IPS-18c (cell line): ENCODE measurements around the gene IL10RB.

ENCODE experiments used
- H3K4me3 ChIP-seq: 2 replicates; pipeline ENCODE4 v1.7.0; 2013; ENCODE audit warnings: low read depth, mild to moderate bottlenecking, low read length, moderate library complexity; ENCODE audit not compliant: insufficient read depth
- H3K9me3 ChIP-seq: one replicate; pipeline ENCODE4 v1.6.1; 2013; ENCODE audit warnings: mild to moderate bottlenecking, low read length, moderate library complexity; ENCODE audit not compliant: control insufficient read depth, insufficient read depth

The IL10RB gene

DNA sequence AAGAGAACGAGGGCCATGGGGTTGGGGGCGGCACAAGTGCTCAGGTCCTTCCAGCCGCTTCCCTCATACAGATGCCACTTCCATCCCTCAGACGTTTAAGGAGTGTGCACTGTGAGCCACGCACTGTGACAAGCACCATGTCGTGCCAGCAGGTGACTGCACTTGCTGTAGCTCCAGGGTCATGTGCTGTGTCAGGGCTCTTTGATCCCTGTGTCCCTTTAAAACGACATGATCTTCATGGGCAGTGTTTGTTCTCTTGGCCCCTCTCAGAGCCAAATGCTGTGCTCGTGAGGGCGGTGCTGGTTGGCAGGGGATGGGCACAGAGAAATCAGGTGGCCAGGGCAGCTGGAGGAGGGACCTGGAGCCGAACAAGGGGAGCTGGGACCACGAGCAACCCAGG lies 19.9 kb downstream of the IL10RB start:
- Histone ChIP-seq H3K9me3 (no peaks in the 10 kb centered on the region), H3K4me3 (no peak overlapping the region)

DNA sequence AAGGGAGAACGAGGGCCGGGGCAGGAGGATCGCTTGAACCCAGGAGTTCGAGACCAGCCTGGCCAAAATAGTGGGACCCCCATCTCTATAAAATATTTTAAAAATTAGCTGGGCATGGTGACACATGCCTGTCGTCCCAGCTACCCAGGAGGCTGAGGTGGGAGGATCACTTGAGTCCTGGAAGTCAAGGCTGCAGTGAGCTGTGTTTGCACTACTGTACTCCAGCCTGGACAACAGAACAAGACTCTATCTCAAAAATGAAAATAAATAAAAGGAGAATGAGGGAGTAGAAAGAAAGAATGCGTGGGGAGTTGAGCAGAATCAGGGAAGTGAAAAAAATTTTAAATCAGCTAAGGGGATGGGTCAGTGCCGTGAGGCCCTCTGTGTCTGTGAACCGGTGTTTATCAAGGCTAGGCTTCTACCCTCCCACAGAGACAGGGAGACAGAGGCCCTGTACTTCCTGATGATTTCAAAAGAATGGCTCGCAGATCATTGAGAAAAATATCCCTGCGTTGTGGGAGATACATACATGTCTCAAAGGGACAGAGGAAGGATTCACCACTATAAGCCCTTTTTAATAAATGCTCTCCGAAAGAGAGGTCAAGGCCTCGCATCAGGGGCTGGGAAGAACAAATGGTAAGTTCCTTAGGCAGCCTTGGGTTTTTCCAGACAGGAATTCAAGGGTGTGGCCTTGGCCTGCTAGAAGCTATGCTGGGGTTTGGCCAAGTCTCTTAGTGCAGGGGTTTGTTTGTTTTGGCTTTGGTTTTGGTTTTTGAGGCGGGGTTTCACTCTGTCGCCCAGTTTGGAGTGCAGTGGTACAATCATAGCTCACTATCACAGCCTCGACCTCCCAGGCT lies 20.7 kb downstream of the IL10RB start:
- no peak overlapping the region for H3K4me3 ChIP-seq
- no peaks in the 10 kb centered on the region for H3K9me3 ChIP-seq

DNA sequence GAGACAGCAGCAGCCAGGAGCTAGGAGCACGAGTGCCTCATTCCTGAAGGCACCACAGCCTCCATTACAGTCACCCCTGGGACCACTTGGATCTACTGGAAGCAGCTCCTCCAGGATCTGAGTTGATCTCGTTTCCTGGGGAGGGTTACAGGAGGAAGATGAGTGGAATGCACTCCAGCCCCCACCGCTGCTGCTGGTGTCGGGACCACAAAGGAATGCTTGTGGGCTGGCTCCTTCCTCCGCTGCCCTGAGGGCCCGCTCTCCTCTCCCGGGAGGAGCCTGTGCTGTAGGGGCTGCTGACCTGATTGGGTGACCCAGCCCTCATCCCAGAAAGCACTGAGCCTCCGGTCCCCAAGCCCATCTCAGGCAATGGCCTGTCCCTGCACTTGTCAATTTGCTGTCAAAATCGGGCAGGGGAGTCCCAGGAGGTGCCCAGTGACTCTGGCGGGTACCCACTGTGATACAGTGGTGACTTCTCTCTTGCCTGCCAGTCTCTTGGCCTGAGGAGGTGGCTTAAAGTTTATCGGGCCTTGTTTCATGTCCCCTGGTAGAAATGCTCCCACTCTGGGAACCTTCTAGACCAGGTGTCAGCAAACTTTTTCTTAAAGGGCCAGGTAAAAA lies 23.1 kb downstream of the IL10RB start:
- H3K9me3 ChIP-seq: no peaks in the 10 kb centered on the region
- H3K4me3 ChIP-seq: no peak overlapping the region

DNA sequence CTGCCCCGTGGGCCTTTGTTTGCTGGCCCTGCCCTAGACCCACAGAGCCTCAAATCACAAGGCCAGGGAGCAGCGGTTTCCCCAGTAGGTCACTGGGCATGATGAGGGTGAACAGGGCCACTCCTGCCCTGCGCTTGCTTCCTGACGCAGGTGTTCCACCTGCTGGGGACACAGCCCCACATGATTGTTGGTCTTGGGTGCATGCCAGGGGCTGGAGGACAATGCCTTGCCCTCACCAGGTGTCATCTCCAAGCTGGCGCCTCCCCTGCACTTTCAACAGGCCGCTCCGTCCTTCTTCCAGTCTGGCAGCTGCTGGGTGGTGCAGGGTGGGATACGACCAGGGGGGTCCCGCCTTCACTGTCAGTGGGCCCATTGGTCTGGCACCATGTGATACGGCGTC lies 24.3 kb downstream of the IL10RB start:
- Histone ChIP-seq H3K9me3 (peaks cover 2% of the 10 kb centered on the region), H3K4me3 (no peak overlapping the region)

DNA sequence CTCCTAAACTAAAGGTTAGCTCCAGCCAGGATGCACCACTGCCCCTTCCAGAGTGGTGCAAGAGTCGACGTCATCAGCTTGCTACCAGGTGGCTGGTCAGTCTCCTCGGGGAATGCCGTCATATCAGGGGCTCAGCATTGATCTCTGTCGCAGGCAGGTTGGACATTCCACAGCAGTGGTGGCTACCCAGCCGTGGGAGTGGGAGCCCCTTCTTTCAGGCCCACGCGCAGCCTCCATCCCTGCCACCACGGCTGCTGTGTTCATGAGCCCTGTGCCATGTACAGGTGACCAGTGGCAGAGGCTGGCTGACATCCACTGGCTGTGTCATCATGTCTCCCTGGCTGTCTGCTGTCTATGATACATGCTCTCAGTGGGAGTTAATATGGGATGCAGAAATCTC lies 25.5 kb downstream of the IL10RB start:
- Histone ChIP-seq H3K9me3 (peaks cover 2% of the 10 kb centered on the region), H3K4me3 (no peak overlapping the region)

DNA sequence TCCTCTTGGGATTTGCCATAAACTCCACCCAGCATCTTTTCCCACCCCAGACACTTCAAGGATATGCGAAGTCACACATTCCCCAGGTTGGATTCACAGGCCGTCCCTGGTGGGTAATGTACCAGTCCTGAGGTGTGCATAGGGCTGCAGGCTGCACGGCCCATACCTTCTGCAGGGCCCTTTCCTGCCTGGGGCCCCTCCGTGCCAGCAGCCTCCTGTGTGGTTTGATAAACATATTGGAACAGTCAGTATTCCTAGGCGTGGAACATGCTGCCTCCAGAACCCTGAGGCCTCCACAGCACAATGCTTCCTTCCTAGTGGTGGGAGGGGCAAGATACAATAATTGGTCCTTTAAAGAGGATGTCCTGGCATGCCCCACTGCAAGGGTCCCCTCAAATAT lies 26.6 kb downstream of the IL10RB start:
- no peak overlapping the region for H3K4me3 ChIP-seq
- H3K9me3 ChIP-seq: peaks cover 2% of the 10 kb centered on the region

DNA sequence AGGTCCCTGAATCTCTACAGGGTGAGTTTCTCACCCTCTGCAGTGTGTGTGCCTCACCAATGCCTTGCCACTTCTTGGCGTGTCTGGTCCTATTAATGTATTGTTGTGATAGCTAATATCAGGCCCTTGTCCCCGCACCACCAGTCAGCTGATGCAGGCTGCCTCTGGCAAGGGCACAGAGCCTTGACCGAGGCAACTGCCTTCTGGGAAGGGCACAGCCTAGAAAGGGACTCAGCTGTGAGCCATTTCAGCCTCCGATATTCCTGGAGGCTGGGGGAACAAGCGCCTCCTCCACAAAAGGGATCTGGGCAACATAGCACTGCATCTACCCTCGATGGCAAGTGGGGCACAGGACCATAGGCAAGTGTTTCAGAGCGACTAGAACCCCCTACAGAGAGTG lies 27.0 kb downstream of the IL10RB start:
- peaks cover 2% of the 10 kb centered on the region for H3K9me3 ChIP-seq
- no peak overlapping the region for H3K4me3 ChIP-seq

DNA sequence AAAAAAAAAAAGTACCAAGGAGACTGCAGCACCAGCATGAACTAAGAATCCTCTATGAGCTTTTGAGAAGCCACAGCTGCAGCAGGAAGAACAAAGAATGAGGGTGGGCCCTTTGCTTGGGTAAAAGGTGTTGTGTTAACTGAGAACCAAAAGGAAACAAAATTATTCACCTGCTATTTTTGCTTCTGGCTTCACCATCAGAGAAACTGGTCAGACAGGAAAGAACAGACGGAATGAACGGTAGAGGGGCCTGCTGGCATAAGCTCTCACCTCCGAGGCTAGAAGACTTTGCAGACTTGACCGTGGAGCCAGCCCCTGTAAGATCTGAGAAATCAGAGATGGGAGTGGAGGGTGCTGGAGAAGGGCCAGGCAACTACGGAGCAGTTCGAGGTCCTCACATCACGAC lies 27.6 kb downstream of the IL10RB start:
- Histone ChIP-seq H3K9me3 (peaks cover 2% of the 10 kb centered on the region), H3K4me3 (no peak overlapping the region)

DNA sequence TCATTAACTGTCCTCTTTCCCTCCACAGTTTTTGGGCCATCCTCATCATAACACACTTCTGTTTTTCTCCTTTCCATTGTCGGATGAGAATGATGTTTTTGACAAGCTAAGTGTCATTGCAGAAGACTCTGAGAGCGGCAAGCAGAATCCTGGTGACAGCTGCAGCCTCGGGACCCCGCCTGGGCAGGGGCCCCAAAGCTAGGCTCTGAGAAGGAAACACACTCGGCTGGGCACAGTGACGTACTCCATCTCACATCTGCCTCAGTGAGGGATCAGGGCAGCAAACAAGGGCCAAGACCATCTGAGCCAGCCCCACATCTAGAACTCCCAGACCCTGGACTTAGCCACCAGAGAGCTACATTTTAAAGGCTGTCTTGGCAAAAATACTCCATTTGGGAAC lies 30.0 kb downstream of the IL10RB start:
- Histone ChIP-seq H3K9me3 (peaks cover 2% of the 10 kb centered on the region), H3K4me3 (no peak overlapping the region)

DNA sequence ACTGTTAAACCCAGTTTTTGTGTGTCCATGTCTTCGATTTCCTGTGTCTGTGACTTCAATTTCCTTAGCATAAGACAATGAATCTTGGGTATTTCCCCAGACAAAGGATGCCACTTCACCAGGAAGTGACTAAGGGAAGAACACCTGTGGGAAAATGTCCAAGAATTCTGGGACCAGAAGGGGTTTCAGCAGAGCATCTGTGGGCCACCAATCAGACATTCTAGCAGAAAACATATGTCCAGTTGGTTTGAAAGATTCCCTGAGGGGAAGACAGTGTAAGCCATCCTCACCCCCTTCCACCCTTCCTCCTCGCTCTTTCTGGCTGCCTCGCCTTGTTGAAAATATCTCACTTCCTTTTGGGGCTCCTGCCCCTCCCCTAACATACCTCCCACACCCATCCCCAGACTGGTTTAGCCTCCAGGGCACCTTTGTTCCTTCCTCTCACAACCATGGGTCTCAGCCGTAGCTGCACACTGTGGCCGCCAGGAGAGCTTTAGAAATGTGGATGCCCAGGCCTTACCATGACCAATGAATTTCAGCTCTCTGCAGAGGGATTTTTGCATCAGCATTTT lies 33.1 kb downstream of the IL10RB start:
- Histone ChIP-seq H3K9me3 (peaks cover 2% of the 10 kb centered on the region), H3K4me3 (no peak overlapping the region)

DNA sequence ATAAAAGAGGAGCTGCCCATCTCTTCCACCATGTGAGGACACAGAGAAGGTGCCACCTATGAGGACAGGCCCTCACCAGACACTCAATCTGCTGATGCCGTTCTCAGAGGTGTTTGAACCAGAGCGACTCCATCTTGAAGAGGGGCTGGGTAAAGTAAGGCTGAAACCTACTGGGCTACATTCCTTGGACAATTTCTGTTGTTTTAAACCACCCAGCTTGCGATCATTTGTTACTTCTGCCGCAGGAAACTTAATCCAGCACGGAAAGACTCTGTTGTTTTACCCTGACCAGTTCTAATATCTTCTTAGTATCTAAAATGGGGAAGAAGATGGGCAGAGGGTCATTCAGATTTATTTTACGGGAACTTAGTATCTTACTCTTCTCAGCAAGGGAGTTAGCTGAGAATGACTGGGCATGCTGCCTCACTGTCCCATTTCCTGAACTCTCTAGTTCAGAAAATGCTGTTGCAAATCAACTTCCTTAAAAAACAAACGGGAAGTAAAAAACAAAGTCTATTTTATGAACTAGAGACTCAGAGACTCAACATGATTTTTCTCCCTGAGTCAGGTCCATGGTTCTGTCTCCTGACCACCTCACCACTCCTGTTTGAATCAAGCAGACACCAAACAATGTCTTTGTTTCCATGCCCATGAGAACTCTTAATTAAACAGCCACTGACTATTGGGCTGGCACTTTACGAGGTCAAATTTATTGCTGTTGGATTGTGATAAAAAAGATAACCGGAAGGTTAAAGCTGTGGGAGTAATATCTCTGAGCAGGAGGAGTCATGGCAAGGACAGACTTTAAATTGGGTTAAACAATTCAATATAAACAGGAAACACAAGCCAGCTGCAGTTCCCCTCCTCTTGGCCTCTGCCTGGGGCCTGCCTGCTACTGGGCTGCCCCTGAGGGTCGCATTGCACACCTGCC lies 34.8 kb downstream of the IL10RB start:
- Histone ChIP-seq H3K9me3 (no peaks in the 10 kb centered on the region), H3K4me3 (no peak overlapping the region)

DNA sequence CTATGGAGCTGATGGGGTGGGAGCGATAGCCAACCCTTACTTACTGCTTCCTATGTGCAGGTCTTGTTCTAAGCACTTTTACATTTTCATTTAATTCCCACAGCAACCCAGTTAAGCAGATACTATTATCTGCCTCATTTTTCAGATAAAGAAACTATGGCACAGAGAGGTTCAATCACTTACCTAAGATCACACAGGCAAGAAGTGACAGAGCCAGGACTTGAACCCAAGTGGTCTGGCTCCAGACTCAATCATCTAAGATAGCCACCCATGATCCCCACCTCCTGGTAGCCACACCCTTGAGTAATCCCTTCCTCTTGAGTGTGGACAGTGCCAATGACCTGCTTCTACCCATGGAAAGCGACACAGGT lies 35.5 kb downstream of the IL10RB start:
- no peak overlapping the region for H3K4me3 ChIP-seq

DNA sequence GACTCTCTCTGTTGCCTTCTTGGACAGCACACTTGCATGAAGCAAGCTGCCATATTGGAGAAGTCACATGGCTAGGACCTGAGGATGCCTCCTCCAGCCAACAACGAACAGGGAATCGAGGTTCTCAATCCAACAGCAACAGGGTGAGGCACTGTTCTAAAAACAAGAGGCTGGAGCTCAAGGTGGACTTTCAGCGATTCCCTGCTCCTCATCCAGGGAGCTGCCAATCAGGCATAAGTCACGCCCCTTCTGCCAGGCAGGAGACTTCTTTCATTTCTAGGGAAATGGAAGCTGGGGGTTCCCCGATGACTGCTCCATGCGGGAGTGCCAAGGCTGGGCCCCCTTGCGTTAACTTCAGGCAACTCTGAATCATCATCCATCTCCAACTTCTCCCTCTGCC lies 35.9 kb downstream of the IL10RB start:
- no peak overlapping the region for H3K4me3 ChIP-seq
- H3K9me3 ChIP-seq: no peaks in the 10 kb centered on the region

More for the DNA sequence above, 35.5 kb downstream of the IL10RB start:
- H3K9me3 ChIP-seq: no peaks in the 10 kb centered on the region

DNA sequence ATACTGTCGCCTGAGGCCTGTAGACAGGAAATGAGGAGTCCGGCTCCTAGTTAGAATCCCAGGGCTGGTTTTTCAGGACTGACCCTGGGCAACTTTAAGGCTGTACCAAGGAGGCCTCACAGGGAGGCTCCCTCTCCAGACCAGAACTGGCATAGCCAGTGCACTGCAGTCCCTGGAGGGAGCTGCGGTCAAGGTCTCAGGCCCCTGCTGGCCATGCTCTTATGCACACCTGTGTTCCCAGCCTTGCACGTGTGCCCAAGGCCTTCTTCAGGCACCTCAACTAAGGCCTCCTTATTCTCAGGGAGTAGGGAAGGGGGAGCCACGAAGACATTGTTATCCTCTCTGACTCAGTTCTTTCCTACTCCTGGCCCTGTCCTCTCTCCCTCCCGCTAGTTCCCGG lies 36.6 kb downstream of the IL10RB start:
- Histone ChIP-seq H3K9me3 (no peaks in the 10 kb centered on the region), H3K4me3 (no peak overlapping the region)

DNA sequence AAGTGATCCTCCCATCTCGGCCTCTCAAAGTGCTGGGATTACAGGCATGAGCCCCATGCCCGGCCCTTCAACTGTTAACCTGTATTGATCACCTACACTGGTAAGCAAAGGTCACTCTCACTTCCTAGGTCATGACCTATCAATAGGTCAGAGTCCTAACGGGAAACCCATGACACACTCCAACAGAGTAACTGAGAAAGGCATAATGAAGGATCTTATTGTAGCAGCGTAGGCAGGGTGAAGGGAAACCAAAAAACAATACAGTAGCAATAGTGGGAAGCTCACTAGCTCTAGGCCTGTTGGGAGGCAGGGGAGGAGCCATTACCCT lies 39.1 kb downstream of the IL10RB start:
- Histone ChIP-seq H3K4me3 (no peak overlapping the region), H3K9me3 (no peaks in the 10 kb centered on the region)

DNA sequence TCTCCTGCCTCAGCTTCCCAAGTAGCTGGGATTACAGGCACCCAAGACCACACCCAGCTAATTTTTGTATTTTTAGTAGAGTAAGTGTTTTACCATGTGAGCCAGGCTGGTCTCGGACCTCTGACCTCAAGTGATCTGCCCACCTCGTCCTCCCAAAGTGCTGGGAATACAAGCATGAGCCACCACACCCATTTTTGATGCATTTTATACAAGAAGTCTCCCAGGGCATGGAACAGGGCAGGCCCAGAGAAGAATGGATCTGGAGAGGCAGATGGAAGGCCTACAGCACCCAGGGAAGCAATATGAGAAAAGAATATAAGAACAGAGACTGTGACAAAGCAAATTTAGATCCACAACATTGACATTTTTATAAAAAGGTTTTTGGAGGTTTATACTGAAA lies 39.8 kb downstream of the IL10RB start:
- H3K9me3 ChIP-seq: no peaks in the 10 kb centered on the region
- H3K4me3 ChIP-seq: no peak overlapping the region

DNA sequence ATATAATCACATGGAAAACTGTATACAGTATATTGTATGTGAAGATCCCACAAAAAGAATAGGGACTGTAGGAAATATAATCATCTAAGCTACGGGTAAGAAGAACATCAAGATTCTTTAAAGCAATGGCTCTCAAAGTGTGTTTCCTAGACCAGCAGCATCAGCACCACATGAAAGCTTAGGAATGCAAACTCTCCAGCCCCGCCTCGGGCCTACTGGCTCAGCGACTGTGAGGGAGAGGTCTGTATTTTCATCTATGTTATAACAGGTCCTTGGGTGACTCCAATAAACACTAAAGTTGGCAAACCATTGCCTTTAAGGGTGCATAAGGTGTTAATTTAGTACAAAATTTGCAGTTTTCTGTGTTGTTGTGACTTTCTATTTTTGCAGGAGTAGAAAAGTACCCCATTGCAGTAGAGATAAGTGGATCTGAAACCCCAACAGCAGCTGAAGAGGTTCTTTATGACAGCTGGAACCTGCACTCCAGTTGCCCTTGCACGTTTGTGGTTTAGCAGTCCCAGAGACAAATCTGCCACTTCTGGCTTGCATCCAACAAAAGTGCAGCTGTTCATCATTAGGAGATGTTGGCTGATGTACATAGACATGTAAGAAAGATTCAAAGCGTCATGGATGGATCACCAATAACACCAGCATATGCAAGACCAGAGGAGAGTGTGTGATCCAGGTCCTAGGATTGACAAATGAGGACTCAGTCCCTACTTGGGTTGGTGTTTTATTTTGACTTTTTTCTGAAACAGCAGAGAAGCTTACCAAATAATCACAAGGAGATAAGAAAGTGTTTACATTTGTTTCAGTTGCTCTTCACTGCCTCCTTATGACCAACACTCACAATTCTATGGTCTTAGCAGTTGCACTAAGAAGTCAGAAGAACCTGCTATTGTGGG lies 42.7 kb downstream of the IL10RB start:
- Histone ChIP-seq H3K9me3 (peaks cover 2% of the 10 kb centered on the region), H3K4me3 (no peak overlapping the region)
